Skeletal muscle tissue (tissue), 4 donors: ENCODE data around the gene FERMT1. TPM values are rescaled to one million over a fixed set of nuclear protein-coding genes. Genes with fewer than 3 reads are reported as not detected.
"Not testable (repeated sequence)": the region's sequence is repeated elsewhere in the genome, so short reads cannot be mapped to it uniquely, and the experiment has no call there.

Experiments used
- H3K27ac ChIP-seq: one replicate; pipeline ENCODE4 v1.7.0; 2013; ENCODE audit warnings: mild to moderate bottlenecking, low read depth, low read length, inconsistent platforms
- H3K27me3 ChIP-seq, 3 donors: one replicate each; pipeline ENCODE4 v1.7.0; 2013; ENCODE audit warnings: low read length in 3 of 3; ENCODE audit not compliant: control insufficient read depth in 3 of 3, insufficient read depth in 3 of 3
- H3K36me3 ChIP-seq, 3 donors: one replicate each; pipeline ENCODE4 v1.7.0; 2013; ENCODE audit warnings: low read length in 3 of 3; ENCODE audit not compliant: control insufficient read depth in 3 of 3, insufficient read depth in 3 of 3
- H3K4me1 ChIP-seq, 3 donors: one replicate each; pipeline ENCODE4 v1.7.0; 2013; ENCODE audit warnings: low read length in 3 of 3, mild to moderate bottlenecking in 3 of 3; ENCODE audit not compliant: control insufficient read depth in 3 of 3, insufficient read depth in 3 of 3
- H3K4me3 ChIP-seq, 3 donors: one replicate each; pipeline ENCODE4 v1.7.0; 2013; ENCODE audit warnings: low read length in 3 of 3
- H3K9ac ChIP-seq, 3 donors: one replicate each; pipeline ENCODE4 v1.7.0; 2013; ENCODE audit warnings: low read length in 3 of 3, mild to moderate bottlenecking in 3 of 3, moderate library complexity in 2 of 3, low read depth in 1 of 3
- H3K9me3 ChIP-seq, 3 donors: one replicate each; pipeline ENCODE4 v1.7.0; 2013; ENCODE audit warnings: low read length in 3 of 3; ENCODE audit not compliant: control insufficient read depth in 3 of 3
- total RNA-seq: library from RNA; depleted of rRNA; stranded (reverse); fragments of >200 nt; gene quantifications from one replicate; pipeline ENCODE4 v1.2.3, GENCODE V29; 2014
- donor health status: Osteomylitis.

FERMT1 gene
- total RNA-seq, 1 donor from 2014 or later, result not detected

DNA sequence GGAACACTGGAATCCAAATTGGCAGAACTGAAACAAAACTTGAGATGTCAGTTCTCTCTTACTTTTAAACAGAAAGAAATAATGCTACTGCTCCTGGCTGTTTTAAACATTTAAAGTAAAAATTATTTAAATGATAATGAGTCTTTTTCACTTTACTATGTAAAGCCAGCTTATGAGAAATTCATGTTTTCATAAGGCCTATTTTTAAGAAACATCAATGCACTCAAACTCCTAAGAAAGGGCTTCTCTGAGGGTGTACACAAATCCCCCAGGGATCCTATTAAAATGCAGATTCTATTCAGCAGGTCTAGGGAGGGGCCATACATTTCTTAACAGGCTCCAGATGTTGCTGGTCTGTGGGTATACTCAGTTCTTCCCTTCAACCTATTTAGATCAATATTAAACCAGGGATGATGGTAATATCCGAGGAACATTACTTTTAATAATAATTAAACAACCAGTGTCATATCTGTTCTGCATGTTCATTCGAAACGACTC, 2.3 kb downstream of the FERMT1 start:
- H3K27me3 ChIP-seq, result peaks cover 11 to 22% (median 16%) of the 10 kb centered on the region in 3 donors
- H3K36me3 ChIP-seq, result no peaks in the 10 kb centered on the region
- H3K9ac ChIP-seq, result no peak overlapping the region

DNA sequence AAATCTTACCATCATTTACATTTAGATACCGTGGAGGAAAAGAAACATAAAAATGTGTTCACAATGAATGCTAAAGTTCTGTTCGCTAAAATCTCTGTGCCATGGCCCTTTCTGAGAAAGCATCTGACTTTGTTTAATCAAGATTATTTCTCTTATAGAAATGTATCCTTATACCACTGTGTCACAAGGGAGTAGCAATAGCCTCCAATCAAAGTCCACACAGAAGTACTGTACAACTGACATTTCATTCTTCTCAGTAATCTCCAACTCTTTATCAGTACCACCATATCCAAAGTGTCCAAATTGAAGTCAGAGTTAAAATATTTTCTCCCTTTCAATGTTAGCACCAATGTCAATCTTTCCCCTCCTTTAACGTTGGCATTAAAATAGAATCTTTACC, 6.1 kb downstream of the FERMT1 start:
- Histone ChIP-seq H3K27ac (no peak overlapping the region), H3K36me3 (no peaks in the 10 kb centered on the region), H3K4me3 (no peak overlapping the region), H3K9me3 (peaks cover 0 to 7% (median 5%) of the 10 kb centered on the region in 3 donors), H3K9ac (no peak overlapping the region), H3K4me1 (no peaks in the 10 kb centered on the region), H3K27me3 (peaks cover 0 to 3% (median 0%) of the 10 kb centered on the region in 3 donors)

More for the DNA sequence above, 2.3 kb downstream of the FERMT1 start:
- peaks cover 5 to 14% (median 13%) of the 10 kb centered on the region in 3 donors for H3K4me1 ChIP-seq
- no peaks in the 10 kb centered on the region for H3K9me3 ChIP-seq
- H3K4me3 ChIP-seq, result no peak overlapping the region
- H3K27ac ChIP-seq, result no peak overlapping the region

DNA sequence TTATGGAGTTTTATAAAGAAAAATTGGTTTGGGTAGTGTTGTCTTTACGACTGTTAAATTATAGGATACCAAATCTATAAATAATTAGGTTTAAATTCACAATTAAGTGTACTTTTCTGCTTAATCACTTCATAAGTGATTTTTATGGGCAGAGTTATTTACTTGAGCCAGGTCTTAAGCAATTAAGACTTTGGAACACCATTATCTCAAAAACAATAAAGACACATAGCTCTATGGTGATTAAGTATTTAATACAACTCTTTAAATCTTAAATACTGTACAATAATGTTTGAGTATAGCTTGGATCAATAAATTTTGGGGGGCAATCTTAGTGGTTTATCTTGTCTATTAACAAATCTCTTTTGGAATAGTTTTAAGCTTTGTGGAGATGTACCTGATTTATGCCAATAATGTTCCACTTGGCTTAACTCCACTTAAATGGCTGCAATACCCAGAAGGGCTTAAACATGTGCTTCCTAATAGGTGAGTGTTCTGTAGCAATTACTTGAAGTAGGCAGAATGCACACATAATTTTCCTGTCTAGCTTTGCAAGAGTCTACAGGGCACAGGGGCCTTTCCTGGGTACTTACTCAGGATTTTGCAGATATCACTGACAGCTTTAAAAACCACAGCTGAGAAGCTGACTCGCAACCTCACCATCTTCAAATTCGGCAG, 7.5 kb downstream of the FERMT1 start:
- Histone ChIP-seq H3K9me3 (peaks cover 0 to 7% (median 5%) of the 10 kb centered on the region in 3 donors), H3K36me3 (no peaks in the 10 kb centered on the region), H3K27ac (no peak overlapping the region), H3K4me3 (no peak overlapping the region), H3K27me3 (no peaks in the 10 kb centered on the region), H3K9ac (no peak overlapping the region), H3K4me1 (no peaks in the 10 kb centered on the region)

DNA sequence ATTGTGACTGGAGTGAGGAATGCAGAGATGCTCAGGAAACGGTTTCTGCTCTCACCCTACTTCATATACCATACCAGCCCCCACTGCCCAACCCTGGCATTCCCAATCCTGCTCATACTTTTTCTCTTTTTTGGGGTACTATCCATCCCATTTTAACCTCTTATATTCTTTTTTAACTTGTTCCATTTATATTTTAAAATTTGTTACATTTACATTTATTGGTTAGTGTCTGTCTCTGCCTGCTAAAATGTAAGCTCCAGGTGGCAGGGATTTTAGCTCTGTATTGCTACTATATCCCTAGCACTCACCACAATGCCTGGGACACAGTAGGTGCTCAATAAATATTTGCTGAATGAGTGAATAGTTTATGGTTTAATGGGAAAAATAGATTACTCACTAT, 8.1 kb downstream of the FERMT1 start:
- Histone ChIP-seq H3K36me3 (no peaks in the 10 kb centered on the region), H3K4me1 (no peaks in the 10 kb centered on the region), H3K27ac (no peak overlapping the region), H3K4me3 (no peak overlapping the region), H3K27me3 (no peaks in the 10 kb centered on the region), H3K9me3 (peaks cover 0 to 7% (median 5%) of the 10 kb centered on the region in 3 donors), H3K9ac (no peak overlapping the region)

DNA sequence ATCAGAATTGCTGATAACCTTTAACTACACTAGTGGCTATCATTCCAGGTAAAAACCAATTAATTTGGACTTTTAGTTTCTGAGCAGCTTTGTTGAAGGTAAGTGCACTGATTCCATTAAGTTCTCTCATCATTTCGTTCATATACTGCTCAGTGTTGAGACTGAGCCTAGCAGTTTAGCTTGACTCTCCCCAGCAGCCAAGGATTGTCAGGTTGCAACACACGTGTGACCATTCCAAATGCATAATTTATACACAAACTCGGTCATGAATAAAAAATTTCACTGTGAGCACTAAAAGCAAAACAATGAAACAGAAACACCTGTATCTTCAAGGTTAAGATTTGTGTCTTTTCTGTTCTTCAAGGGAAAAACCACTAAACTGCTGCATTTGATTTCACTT, 8.9 kb downstream of the FERMT1 start:
- no peak overlapping the region for H3K9ac ChIP-seq
- H3K27me3 ChIP-seq, result no peaks in the 10 kb centered on the region
- H3K9me3 ChIP-seq, result peaks cover 0 to 7% (median 5%) of the 10 kb centered on the region in 3 donors
- no peak overlapping the region for H3K27ac ChIP-seq
- no peak overlapping the region for H3K4me3 ChIP-seq
- H3K4me1 ChIP-seq, result no peaks in the 10 kb centered on the region
- no peaks in the 10 kb centered on the region for H3K36me3 ChIP-seq

DNA sequence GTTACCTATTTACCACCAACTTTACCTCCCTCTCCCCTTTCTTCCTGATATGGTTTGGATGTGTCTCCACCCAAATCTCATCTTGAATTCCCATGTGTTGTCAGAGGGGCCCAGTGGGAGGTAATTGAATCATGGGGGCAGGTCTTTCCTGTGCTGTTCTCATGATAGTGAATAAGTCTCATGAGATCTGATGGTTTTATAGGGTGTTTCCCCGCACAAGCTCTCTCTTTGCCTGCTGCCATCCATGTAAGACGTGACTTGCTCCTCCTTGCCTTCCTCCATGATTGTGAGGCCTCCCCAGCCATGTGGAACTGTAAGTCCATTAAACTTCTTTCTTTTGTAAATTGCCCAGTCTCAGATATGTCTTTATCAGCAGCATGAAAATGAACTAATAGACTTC, 9.9 kb downstream of the FERMT1 start:
- H3K9ac ChIP-seq, H3K36me3 ChIP-seq, H3K27ac ChIP-seq, H3K27me3 ChIP-seq, H3K9me3 ChIP-seq, H3K4me1 ChIP-seq, H3K4me3 ChIP-seq: not testable (repeated sequence)

DNA sequence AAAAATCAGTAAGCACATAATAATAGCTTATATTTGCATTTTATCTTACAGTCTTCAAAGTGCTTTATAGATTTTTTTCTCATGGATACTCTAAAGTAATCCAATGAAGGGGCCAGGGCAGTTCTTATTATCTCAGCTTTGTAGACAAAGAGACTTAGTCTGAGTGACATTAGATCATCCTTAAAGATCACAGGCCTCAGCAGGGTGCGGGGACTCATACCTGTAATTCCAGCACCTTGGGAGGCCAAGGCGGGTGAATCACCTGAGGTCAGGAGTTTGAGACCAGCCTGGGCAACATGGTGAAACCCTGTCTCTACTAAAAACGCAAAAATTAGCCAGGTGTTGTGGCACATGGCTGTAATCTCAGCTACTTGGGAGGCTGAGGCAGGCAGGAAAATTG, 14.5 kb downstream of the FERMT1 start:
- Histone ChIP-seq H3K9me3 (peaks cover 0 to under 1% (median 0%) of the 10 kb centered on the region in 3 donors), H3K27ac (no peak overlapping the region), H3K36me3 (no peaks in the 10 kb centered on the region), H3K4me3 (no peak overlapping the region), H3K27me3 (no peaks in the 10 kb centered on the region), H3K9ac (no peak overlapping the region), H3K4me1 (no peaks in the 10 kb centered on the region)

DNA sequence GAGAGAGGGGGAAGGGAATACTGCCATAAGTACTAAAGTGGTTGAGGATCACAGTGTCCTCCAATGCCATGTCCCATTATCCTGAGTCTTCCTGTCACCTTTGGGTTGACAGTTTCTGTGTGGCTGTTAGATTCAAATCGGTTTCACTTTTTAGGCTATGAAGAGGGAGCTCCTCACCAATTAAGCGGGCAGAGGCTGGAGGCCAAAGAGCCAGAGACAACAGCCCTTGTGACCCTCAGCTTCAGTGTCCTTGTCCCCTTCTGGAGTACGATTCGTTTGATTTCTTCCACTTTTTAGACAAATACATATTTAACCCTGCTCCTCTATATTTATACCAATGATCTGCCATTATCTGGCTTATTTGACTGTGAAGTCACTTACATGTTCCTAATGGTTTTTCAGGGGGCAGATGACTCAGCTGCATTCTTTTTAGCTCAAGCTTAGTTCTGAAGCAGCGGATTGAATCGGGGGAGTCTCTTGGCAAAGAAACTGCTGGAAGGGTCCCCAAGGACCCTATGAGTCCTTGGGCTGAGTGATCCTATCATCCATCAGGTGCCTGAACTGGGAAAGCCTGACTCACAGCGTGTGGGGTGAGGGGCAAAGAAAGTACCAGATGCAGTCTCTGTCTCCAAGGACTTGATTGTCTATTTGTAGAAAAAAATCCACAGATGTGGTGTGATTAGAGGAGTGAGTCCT, 18.2 kb downstream of the FERMT1 start:
- Histone ChIP-seq H3K27ac (no peak overlapping the region), H3K9me3 (no peaks in the 10 kb centered on the region), H3K4me3 (no peak overlapping the region), H3K4me1 (no peaks in the 10 kb centered on the region), H3K27me3 (no peaks in the 10 kb centered on the region), H3K9ac (no peak overlapping the region), H3K36me3 (no peaks in the 10 kb centered on the region)

DNA sequence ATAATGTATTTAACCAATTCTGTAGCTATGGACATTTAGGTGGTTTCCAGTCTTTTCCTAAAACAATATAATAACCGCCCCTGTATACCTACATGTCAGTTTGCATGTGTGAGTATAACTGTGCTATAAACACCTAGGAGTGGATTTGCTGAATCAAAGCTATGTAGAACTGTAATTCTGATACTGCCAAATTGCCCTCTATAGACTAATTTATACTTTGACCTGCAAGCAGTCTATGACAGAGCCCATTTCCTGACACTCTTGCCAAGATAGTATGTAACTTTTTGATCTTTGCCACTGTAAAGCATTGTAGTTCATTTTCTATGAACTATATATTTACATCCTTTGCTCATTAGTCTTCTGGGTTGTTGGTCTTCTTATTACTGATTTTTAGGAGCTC, 19.5 kb downstream of the FERMT1 start:
- Histone ChIP-seq H3K9me3 (no peaks in the 10 kb centered on the region), H3K4me1 (no peaks in the 10 kb centered on the region), H3K27ac (no peak overlapping the region), H3K4me3 (no peak overlapping the region), H3K36me3 (no peaks in the 10 kb centered on the region), H3K9ac (no peak overlapping the region), H3K27me3 (no peaks in the 10 kb centered on the region)

DNA sequence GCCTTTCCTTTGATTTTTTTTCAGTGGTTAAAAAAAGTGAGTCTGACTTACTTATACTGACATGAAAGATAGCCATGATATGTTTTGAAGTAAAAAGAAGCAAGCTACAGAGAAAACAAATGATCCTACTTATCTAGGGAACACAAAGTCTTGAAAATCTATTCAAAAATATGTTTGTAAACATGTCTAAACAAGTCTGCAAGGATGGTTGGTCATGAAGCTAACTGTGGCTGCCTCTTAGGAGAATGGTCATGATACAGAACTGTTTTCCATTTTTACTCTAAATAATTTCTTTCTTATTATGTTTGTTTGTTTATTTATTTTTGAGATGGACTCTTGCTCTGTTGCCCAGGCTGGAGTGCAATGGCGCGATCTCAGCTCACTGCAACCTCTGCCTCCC, 21.5 kb downstream of the FERMT1 start:
- H3K9ac ChIP-seq, result no peak overlapping the region
- no peak overlapping the region for H3K4me3 ChIP-seq
- H3K36me3 ChIP-seq, result no peaks in the 10 kb centered on the region
- H3K4me1 ChIP-seq, result no peaks in the 10 kb centered on the region
- H3K27me3 ChIP-seq, result no peaks in the 10 kb centered on the region
- no peak overlapping the region for H3K27ac ChIP-seq
- H3K9me3 ChIP-seq, result no peaks in the 10 kb centered on the region
